H1 (cell line): Measurements from ENCODE around the gene ANXA8. TPM values are rescaled to one million over a fixed set of nuclear protein-coding genes. Genes with fewer than 3 reads are reported as not detected.

ENCODE experiments used
- CBX8 ChIP-seq: fragments of 300-800, 300-1000 bp; sonication (generic); IDR thresholded peaks from 2 replicates; pipeline ENCODE4 v1.7.1; 2016; ENCODE audit warnings: low read depth, low read length, borderline replicate concordance
- polyA plus RNA-seq, 7 experiments: library from polyadenylated mRNA; depleted of rRNA in 3 of 7; stranded (reverse) in 5 of 7; unstranded in 2 of 7; fragments of >200 nt in 5 of 7; fragments of 200-250 nt in 2 of 7; gene quantifications; 1 replicate in 5 of 7; 2 replicates in 1 of 7; 4 replicates in 1 of 7; pipeline versions ENCODE4 v1.2.1 to v1.2.3, GENCODE V29; 2011 to 2013; ENCODE audit warnings: missing spikeins in 2 of 7, mixed read lengths in 2 of 7
- total RNA-seq: library from RNA; stranded (reverse); fragmentation: NEBNext Ultra II Directional; extraction: Animal tissue kit (Norgen Biotek cat#: 25700); gene quantifications from 2 replicates; pipeline ENCODE4 v1.2.1, GENCODE V29; 2021

ANXA8 gene
- total and polyA plus RNA-seq, 2 of the 8 experiments (the other 6 are each of a cell fraction or from before 2014, with no cell fraction given): 0.15 TPM; not detected in 1

- no peak for TF ChIP-seq CBX8
These were observed 29.2 kb downstream of the ANXA8 start (continued) for GRCh38 chr10:47454780-47455058.
